ENCODE results near the gene FAM222A.
"Not testable (repeated sequence)": the region's sequence is repeated elsewhere in the genome, so short reads cannot be mapped to it uniquely, and the experiment has no call there.

The FAM222A gene

GRCh38 chr12:109682708-109683060 lies 30.9 kb upstream of the FAM222A start:
- TF ChIP-seq POLR2A (IDR thresholded peaks at IDR 0.05; ENCODE audit: low read length): no peak
- no peak for DNase-seq

GRCh38 chr12:109683316-109683715 lies 30.3 kb upstream of the FAM222A start:
- TF ChIP-seq GATA1 (IDR thresholded peaks at IDR 0.05; ENCODE audit: low read depth, low read length) (no peak), POLR2A (IDR thresholded peaks at IDR 0.05; ENCODE audit: low read length) (no peak)
- DNase-seq: no peak

- peak; percentile 31 to 39 for DNase-seq
- no peak for TF ChIP-seq POLR2A (IDR thresholded peaks at IDR 0.05; ENCODE audit: low read length)
- no peak for TF ChIP-seq GATA1 (IDR thresholded peaks at IDR 0.05; ENCODE audit: low read depth, low read length)
These were observed 27.8 kb upstream of the FAM222A start for GRCh38 chr12:109685574-109686447.

- no peak for TF ChIP-seq GATA1 (IDR thresholded peaks at IDR 0.05; ENCODE audit: low read depth, low read length)
- no peak for TF ChIP-seq POLR2A (IDR thresholded peaks at IDR 0.05; ENCODE audit: low read length)
- DNase-seq: no peak
These were observed 27.1 kb upstream of the FAM222A start for GRCh38 chr12:109686523-109686922.

GRCh38 chr12:109687250-109687649 lies 26.4 kb upstream of the FAM222A start:
- TF ChIP-seq GATA1 (IDR thresholded peaks at IDR 0.05; ENCODE audit: low read depth, low read length) (no peak), POLR2A (IDR thresholded peaks at IDR 0.05; ENCODE audit: low read length) (no peak)

GRCh38 chr12:109689426-109689825 lies 24.2 kb upstream of the FAM222A start:
- no peak for TF ChIP-seq GATA1 (IDR thresholded peaks at IDR 0.05; ENCODE audit: low read depth, low read length)
- TF ChIP-seq POLR2A (IDR thresholded peaks at IDR 0.05; ENCODE audit: low read length): no peak
- no peak for DNase-seq

More at GRCh38 chr12:109687250-109687649, 26.4 kb upstream of the FAM222A start:
- peak; percentile 56 to 64 for DNase-seq

- no peak for TF ChIP-seq POLR2A (IDR thresholded peaks at IDR 0.05; ENCODE audit: low read length)
- TF ChIP-seq GATA1 (IDR thresholded peaks at IDR 0.05; ENCODE audit: low read depth, low read length): no peak
- no peak for DNase-seq
These were observed 20.5 kb upstream of the FAM222A start for GRCh38 chr12:109693160-109693559.

- no peak for TF ChIP-seq GATA1 (IDR thresholded peaks at IDR 0.05; ENCODE audit: low read depth, low read length)
- TF ChIP-seq POLR2A (IDR thresholded peaks at IDR 0.05; ENCODE audit: low read length): no peak
- no peak for DNase-seq
These were observed 19.7 kb upstream of the FAM222A start for GRCh38 chr12:109693653-109694600.

- DNase-seq: not testable (repeated sequence)
These were observed 19.0 kb upstream of the FAM222A start for GRCh38 chr12:109694629-109695028.

GRCh38 chr12:109695416-109695815 lies 18.2 kb upstream of the FAM222A start:
- DNase-seq: no peak
- TF ChIP-seq GATA1 (IDR thresholded peaks at IDR 0.05; ENCODE audit: low read depth, low read length): no peak
- no peak for TF ChIP-seq POLR2A (IDR thresholded peaks at IDR 0.05; ENCODE audit: low read length)

- peak; percentile 48 to 54 for DNase-seq
- TF ChIP-seq POLR2A (IDR thresholded peaks at IDR 0.05; ENCODE audit: low read length): no peak
- no peak for TF ChIP-seq GATA1 (IDR thresholded peaks at IDR 0.05; ENCODE audit: low read depth, low read length)
These were observed 17.6 kb upstream of the FAM222A start for GRCh38 chr12:109695961-109696461.

GRCh38 chr12:109696485-109697269 lies 16.9 kb upstream of the FAM222A start:
- DNase-seq: peak; percentile 41 to 62

GRCh38 chr12:109697270-109697553 lies 16.4 kb upstream of the FAM222A start:
- TF ChIP-seq GATA1 (IDR thresholded peaks at IDR 0.05; ENCODE audit: low read depth, low read length): no peak
- no peak for TF ChIP-seq POLR2A (IDR thresholded peaks at IDR 0.05; ENCODE audit: low read length)

More at GRCh38 chr12:109696485-109697269, 16.9 kb upstream of the FAM222A start:
- TF ChIP-seq GATA1 (IDR thresholded peaks at IDR 0.05; ENCODE audit: low read depth, low read length) (no peak), POLR2A (IDR thresholded peaks at IDR 0.05; ENCODE audit: low read length) (no peak)

More at GRCh38 chr12:109697270-109697553, 16.4 kb upstream of the FAM222A start:
- peak in 1 of 2 experiments; percentile 38 for DNase-seq

All from erythroblast (primary cell).